ENCODE results near the gene SZT2.

DNA sequence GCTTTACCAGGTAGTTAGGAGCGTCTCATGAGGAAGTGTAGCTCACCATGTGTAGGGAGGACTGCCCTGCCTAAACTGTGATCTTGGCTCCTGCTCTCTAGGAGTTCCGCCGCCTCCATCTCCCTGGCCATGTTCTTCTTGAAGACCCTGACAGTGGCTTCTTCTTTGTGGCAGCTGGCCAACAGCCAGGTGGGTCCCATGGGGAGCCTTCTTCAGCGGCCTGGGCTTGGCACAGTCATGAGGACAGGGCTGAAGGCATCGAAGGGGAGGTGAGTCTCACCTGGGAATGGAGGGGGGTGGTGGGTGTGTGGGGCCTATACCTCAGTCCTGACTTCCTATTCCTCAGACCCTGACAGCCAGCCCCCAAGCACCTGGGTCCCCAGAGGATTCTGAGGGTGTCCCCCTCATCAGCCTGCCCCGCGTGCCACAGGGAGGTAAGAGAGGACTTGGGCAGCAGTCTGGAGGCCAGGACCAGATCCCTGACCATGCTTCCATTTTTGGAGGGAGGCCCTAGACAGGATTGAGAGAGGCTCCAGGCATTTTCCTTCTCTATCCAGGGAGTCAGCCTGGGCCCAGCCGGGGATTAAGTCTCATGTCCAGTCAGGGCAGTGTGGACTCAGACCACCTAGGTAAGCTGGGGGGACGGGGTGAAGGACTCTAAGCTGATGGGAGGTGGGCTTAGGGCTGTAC lies 42.6 kb downstream of the SZT2 start:
- TF ChIP-seq RFX5 (IDR thresholded peaks at IDR 0.05; ENCODE audit: low read depth, low read length) (no peak), ZNF329 (CRISPR knock-in tag; IDR thresholded peaks at IDR 0.05; ENCODE audit: low read depth) (no peak), NBN (conservative IDR thresholded peaks at IDR 0.05) (no peak), HCFC1 (IDR thresholded peaks at IDR 0.05; ENCODE audit: low read depth, low read length) (no peak), KLF6 (CRISPR knock-in tag; IDR thresholded peaks at IDR 0.05) (no peak), SNRNP70 (IDR thresholded peaks at IDR 0.05; ENCODE audit: low read depth, low read length) (no peak), RXRA (CRISPR knock-in tag; IDR thresholded peaks at IDR 0.05) (no peak), FUBP1 (CRISPR knock-in tag; IDR thresholded peaks at IDR 0.05; ENCODE audit: borderline replicate concordance) (no peak), FOXK2 (IDR thresholded peaks at IDR 0.05) (no peak), TARDBP (CRISPR knock-in tag; IDR thresholded peaks at IDR 0.05) (no peak)
- TF ChIP-seq, protein P1, sequence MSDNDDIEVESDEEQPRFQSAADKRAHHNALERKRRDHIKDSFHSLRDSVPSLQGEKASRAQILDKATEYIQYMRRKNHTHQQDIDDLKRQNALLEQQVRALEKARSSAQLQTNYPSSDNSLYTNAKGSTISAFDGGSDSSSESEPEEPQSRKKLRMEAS (IDR thresholded peaks at IDR 0.05): no peak
- TF ChIP-seq, protein P2, sequence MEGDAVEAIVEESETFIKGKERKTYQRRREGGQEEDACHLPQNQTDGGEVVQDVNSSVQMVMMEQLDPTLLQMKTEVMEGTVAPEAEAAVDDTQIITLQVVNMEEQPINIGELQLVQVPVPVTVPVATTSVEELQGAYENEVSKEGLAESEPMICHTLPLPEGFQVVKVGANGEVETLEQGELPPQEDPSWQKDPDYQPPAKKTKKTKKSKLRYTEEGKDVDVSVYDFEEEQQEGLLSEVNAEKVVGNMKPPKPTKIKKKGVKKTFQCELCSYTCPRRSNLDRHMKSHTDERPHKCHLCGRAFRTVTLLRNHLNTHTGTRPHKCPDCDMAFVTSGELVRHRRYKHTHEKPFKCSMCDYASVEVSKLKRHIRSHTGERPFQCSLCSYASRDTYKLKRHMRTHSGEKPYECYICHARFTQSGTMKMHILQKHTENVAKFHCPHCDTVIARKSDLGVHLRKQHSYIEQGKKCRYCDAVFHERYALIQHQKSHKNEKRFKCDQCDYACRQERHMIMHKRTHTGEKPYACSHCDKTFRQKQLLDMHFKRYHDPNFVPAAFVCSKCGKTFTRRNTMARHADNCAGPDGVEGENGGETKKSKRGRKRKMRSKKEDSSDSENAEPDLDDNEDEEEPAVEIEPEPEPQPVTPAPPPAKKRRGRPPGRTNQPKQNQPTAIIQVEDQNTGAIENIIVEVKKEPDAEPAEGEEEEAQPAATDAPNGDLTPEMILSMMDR (CRISPR knock-in tag; IDR thresholded peaks at IDR 0.05): no peak
